ENCODE data around the gene KANSL2.

- TF ChIP-seq EZH2 (IDR thresholded peaks at IDR 0.05) (no peak), POLR2AphosphoS5 (IDR thresholded peaks at IDR 0.05; ENCODE audit: low read depth, low read length) (no peak), CTCF (IDR thresholded peaks at IDR 0.05 in 2 of 3, conservative IDR thresholded peaks at IDR 0.05 in 1 of 3; ENCODE audit: borderline replicate concordance in 1 of 3, insufficient read depth in 1 of 3, low read depth in 2 of 3, low read length in 2 of 3) (no peak)
- TF ChIP-seq, protein P1, sequence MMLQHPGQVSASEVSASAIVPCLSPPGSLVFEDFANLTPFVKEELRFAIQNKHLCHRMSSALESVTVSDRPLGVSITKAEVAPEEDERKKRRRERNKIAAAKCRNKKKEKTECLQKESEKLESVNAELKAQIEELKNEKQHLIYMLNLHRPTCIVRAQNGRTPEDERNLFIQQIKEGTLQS (IDR thresholded peaks at IDR 0.05): no peak
- TF ChIP-seq, protein P2, sequence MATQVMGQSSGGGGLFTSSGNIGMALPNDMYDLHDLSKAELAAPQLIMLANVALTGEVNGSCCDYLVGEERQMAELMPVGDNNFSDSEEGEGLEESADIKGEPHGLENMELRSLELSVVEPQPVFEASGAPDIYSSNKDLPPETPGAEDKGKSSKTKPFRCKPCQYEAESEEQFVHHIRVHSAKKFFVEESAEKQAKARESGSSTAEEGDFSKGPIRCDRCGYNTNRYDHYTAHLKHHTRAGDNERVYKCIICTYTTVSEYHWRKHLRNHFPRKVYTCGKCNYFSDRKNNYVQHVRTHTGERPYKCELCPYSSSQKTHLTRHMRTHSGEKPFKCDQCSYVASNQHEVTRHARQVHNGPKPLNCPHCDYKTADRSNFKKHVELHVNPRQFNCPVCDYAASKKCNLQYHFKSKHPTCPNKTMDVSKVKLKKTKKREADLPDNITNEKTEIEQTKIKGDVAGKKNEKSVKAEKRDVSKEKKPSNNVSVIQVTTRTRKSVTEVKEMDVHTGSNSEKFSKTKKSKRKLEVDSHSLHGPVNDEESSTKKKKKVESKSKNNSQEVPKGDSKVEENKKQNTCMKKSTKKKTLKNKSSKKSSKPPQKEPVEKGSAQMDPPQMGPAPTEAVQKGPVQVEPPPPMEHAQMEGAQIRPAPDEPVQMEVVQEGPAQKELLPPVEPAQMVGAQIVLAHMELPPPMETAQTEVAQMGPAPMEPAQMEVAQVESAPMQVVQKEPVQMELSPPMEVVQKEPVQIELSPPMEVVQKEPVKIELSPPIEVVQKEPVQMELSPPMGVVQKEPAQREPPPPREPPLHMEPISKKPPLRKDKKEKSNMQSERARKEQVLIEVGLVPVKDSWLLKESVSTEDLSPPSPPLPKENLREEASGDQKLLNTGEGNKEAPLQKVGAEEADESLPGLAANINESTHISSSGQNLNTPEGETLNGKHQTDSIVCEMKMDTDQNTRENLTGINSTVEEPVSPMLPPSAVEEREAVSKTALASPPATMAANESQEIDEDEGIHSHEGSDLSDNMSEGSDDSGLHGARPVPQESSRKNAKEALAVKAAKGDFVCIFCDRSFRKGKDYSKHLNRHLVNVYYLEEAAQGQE (IDR thresholded peaks at IDR 0.05; ENCODE audit: low read depth): no peak
Measured at GRCh38 chr12:48696626-48697025, 14.6 kb upstream of the KANSL2 start.

Data from HCT116 (cell line).